Right lobe of liver (tissue), 6 donors: Measurements from ENCODE around the gene PDE1C. TPM values are rescaled to one million over a fixed set of nuclear protein-coding genes. Genes with fewer than 3 reads are reported as not detected.

ENCODE experiments used
- ATAC-seq, 4 donors: fragments of 200-7000 bp; cut with Tn5 transposase; one replicate each; pipeline ENCODE4 v1.9.1; 2020; ENCODE audit warnings: mild to moderate bottlenecking in 4 of 4, moderate library complexity in 4 of 4
- DNase-seq, 3 donors: peaks; one replicate each; pipeline ENCODE4 v3.0.0-alpha.2; 2020
- H3K27ac ChIP-seq, 3 donors: fragments of 200-600 bp; one replicate each; pipeline ENCODE4 v1.8.0; 2022
- H3K27me3 ChIP-seq, 2 donors: fragments of 200-600 bp; one replicate each; pipeline ENCODE4 v1.8.0; 2022
- H3K36me3 ChIP-seq, 4 donors: fragments of 200-600 bp; sonication (generic) in 1 of 4; one replicate each; pipeline versions ENCODE4 v1.5.1 to v1.8.0; 2017 to 2022; ENCODE audit warnings: control low read depth in 1 of 4
- H3K4me1 ChIP-seq, 4 donors: fragments of 200-600 bp; sonication (generic) in 1 of 4; one replicate each; pipeline versions ENCODE4 v1.5.1 to v1.8.0; 2017 to 2022; ENCODE audit warnings: control low read depth in 1 of 4
- H3K4me3 ChIP-seq, 3 donors: fragments of 200-600 bp; one replicate each; pipeline ENCODE4 v1.8.0; 2022
- H3K9me3 ChIP-seq, 4 donors: fragments of 200-600 bp; sonication (generic) in 1 of 4; one replicate each; pipeline versions ENCODE4 v1.5.1 to v1.8.0; 2017 to 2022; ENCODE audit warnings: control low read depth in 1 of 4
- CTCF ChIP-seq, 4 donors: fragments of 200-600 bp in 3 of 4; fragments of 450-650 bp in 1 of 4; IDR thresholded peaks; one replicate each; pipeline versions ENCODE4 v1.5.1 to v1.8.0; 2016 to 2022; ENCODE audit warnings: antibody characterized with exemption in 4 of 4, mild to moderate bottlenecking in 2 of 4
- POLR2A ChIP-seq: fragments of 450-650 bp; IDR thresholded peaks from one replicate; pipeline ENCODE4 v1.6.1; 2017; ENCODE audit warnings: antibody characterized with exemption, mild to moderate bottlenecking
- WGBS: methylation state at CpG from one replicate; pipeline ENCODE4 v1.1.6; 2018; ENCODE audit warnings: low coverage, low lambda C conversion rate; ENCODE audit not compliant: insufficient coverage; ENCODE audit errors: missing lambda C conversion rate; 5-methylcytosine and 5-hydroxymethylcytosine counted together
- intact Hi-C, 2 donors: fragments of 100-400 bp; cut with DNase I; formaldehyde crosslinking; loops; one replicate each; pipeline versions ENCODE4 v1.11.2 to v1.14.1; 2022
- total RNA-seq, 6 experiments: library from RNA; depleted of rRNA in 2 of 6; stranded (reverse); fragments of >200 nt in 2 of 6; fragmentation: NEBNext Ultra II Directional in 3 of 6; extraction: Animal tissue kit (Norgen Biotek cat#: 25700) in 3 of 6; gene quantifications; one replicate each; pipeline versions ENCODE4 v1.1.0 to v1.2.4, GENCODE V29; 2016 to 2023
- donor health status: DM: no; HTN: yes; CAD: no.
- donor health status: DM: no; HTN: no; CAD: no.
- donor health status: DM: no; HTN: no; CAD: no.
- donor health status: DM: no; HTN: yes; CAD: no.
- donor health status: DM: no; HTN: yes; CAD: no.

PDE1C gene
- total RNA-seq, 6 experiments from 2014 or later: 0.02 TPM; not detected in 5

GRCh38 chr7:32091608-32092210, 21.5 kb upstream of the PDE1C start:
- intact Hi-C loops: no loop called here
- no peaks in the 10 kb centered on the region for H3K36me3 ChIP-seq
- TF ChIP-seq POLR2A (no peak), CTCF (IDR thresholded peaks at IDR 0.05) (no peak)

GRCh38 chr7:32089678-32090077, 19.5 kb upstream of the PDE1C start:
- no peaks in the 10 kb centered on the region for H3K36me3 ChIP-seq
- H3K4me1 ChIP-seq: no peaks in the 10 kb centered on the region
- no peak for TF ChIP-seq CTCF (IDR thresholded peaks at IDR 0.05)
- no peak for TF ChIP-seq POLR2A
- ATAC-seq (no peak), DNase-seq (no peak)
- H3K9me3 ChIP-seq: no peaks in the 10 kb centered on the region
- no peak overlapping the region for H3K4me3 ChIP-seq
- no peak overlapping the region for H3K27ac ChIP-seq
- H3K27me3 ChIP-seq: no peaks in the 10 kb centered on the region
- intact Hi-C loops: no loop called here

More at GRCh38 chr7:32091608-32092210, 21.5 kb upstream of the PDE1C start:
- no peak overlapping the region for H3K27ac ChIP-seq
- no peak overlapping the region for H3K4me3 ChIP-seq
- DNase-seq (no peak), ATAC-seq (no peak)
- no peaks in the 10 kb centered on the region for H3K9me3 ChIP-seq
- no peaks in the 10 kb centered on the region for H3K4me1 ChIP-seq
- H3K27me3 ChIP-seq: no peaks in the 10 kb centered on the region
- 68% methylated on average over 3 of the region's 4 CpGs for WGBS

- Histone ChIP-seq H3K4me1 (no peaks in the 10 kb centered on the region), H3K27ac (no peak overlapping the region), H3K4me3 (no peak overlapping the region), H3K9me3 (no peaks in the 10 kb centered on the region), H3K36me3 (no peaks in the 10 kb centered on the region), H3K27me3 (no peaks in the 10 kb centered on the region)
- WGBS: 52% methylated on average over 5 of the region's 5 CpGs
- ATAC-seq (no peak), DNase-seq (no peak)
- TF ChIP-seq POLR2A (no peak), CTCF (IDR thresholded peaks at IDR 0.05) (no peak)
- intact Hi-C loops: no loop called here
Measured at GRCh38 chr7:32089256-32089655, 19.0 kb upstream of the PDE1C start.

- no peak overlapping the region for H3K4me3 ChIP-seq
- no peaks in the 10 kb centered on the region for H3K9me3 ChIP-seq
- intact Hi-C loops: no loop called here
- WGBS: 33% methylated on average over 1 of the region's 18 CpGs
- no peak overlapping the region for H3K27ac ChIP-seq
- no peak for TF ChIP-seq CTCF (IDR thresholded peaks at IDR 0.05)
- no peak for TF ChIP-seq POLR2A
- ATAC-seq (no peak), DNase-seq (no peak)
- no peaks in the 10 kb centered on the region for H3K4me1 ChIP-seq
- no peaks in the 10 kb centered on the region for H3K27me3 ChIP-seq
- H3K36me3 ChIP-seq: no peaks in the 10 kb centered on the region
Measured at GRCh38 chr7:32088451-32088881, 18.3 kb upstream of the PDE1C start.

GRCh38 chr7:32079510-32079909, 9.3 kb upstream of the PDE1C start:
- no peaks in the 10 kb centered on the region for H3K27me3 ChIP-seq
- intact Hi-C loops: no loop called here
- DNase-seq: no peak
- no peaks in the 10 kb centered on the region for H3K4me1 ChIP-seq
- ATAC-seq: no peak
- 58% methylated on average over 4 of the region's 6 CpGs for WGBS
- H3K27ac ChIP-seq: no peak overlapping the region
- TF ChIP-seq POLR2A: no peak
- no peak for TF ChIP-seq CTCF (IDR thresholded peaks at IDR 0.05)
- no peaks in the 10 kb centered on the region for H3K36me3 ChIP-seq
- H3K9me3 ChIP-seq: no peaks in the 10 kb centered on the region
- no peak overlapping the region for H3K4me3 ChIP-seq
